HG03159 (cell line): Measurements from ENCODE around the gene MGLL.

Experiments
- ATAC-seq: cut with Tn5 transposase; IDR thresholded peaks from one replicate; pipeline ENCODE4 v1.9.1; 2021; ENCODE audit warnings: mild to moderate bottlenecking, moderate library complexity; ENCODE audit not compliant: unreplicated experiment

MGLL gene

DNA sequence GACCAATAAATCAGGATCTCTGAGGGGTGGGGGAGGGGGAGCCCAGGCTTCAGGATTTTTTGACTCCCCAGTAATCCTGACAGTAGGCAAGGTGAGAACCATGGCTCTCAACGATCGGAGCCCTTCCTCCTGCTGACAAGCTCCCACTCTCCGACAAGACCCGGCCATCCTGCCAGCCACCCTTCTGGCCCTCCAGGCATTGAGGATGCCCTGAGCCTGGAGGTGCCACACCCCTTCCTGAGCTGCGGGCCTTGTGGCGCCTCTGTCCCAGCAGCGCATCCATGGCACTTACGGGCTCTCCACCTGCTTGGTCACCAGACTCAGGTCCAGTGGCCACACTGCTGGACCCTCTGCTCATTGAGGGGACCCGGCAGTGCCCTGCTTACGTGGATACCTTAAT lies 46.0 kb downstream of the MGLL start:
- ATAC-seq = no peak

DNA sequence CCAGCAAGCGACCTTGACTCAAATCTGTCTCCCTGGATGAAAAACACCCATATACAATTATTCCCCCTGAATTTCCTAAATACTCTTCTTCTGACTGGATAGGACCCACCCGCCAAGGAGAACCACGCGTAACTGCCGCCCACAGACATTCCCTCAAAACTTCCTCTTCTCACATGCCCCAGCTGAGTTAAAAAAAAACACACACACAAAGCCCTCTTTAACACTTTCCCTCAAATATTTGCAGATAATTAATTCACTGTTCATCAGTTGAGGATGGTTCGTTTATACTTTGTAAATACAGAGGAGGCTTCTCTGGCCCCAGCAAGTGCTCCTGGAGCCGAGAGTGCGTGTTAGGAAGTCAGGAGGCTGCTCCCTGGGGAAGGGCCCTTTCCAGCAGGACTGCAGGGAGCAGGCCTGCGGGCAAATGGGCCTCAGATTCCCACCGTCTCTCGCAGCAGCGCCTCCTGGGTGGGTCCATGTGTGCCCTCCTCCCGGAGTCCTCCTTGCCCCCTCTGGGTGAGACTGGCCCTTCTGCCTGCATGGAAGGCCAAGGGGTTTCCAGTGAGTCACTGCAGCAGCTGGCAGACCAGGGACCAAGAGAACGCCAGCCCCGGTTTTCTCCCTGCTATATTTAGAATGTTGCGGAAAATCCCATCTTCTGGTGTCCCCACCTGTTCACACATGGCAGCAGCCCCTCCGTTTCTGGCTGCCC lies 46.8 kb downstream of the MGLL start:
- no peak for ATAC-seq

DNA sequence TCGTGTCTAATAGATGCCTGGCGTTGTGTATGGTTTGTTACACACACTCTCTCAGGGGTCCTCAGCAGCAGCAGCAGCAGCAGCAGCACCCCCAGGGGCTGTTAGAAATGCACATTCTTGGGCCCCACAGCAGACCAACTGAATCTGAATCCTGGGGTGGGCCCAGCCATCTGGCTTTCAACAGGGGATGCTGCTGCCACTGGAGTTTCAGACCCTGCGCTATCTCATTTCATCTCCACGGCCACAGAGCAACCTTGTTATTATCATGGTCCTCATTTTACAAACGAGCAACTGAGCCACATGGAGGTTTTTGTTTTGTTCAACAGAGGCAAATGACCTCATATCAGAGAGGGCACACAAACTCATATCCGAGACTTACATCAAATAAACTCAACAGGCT lies 47.7 kb downstream of the MGLL start:
- no peak for ATAC-seq

DNA sequence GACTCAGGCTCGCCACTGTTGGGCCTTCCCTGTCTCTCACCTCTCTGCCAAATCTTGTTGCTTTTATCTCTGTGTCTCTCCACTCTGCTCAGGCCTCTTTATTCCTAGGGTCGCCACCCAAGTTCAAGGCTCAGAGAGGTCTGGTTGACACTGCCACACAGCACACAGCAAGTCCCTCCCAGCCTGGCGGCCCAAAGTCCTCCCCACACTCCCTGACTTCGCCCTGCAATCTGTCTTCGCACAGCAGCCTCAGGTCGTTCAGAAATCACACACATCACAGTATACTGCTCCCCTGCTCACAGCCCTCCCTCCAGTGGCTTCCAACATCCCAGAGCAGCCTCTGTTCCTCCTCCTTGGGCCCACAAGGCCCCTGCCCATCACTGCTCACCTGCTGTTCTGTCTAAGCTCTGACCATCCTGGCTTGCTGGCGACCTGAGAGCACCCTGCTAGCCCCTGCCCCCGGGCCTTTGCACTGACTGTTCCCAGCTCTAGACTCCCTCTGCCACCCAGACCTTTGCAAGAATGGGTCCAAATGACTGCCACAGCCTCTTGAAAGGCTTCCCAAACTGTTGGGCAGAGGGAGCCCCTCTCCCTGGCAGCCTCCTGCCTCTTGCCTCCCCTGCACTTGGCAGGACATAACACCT lies 48.4 kb downstream of the MGLL start:
- ATAC-seq = no peak

DNA sequence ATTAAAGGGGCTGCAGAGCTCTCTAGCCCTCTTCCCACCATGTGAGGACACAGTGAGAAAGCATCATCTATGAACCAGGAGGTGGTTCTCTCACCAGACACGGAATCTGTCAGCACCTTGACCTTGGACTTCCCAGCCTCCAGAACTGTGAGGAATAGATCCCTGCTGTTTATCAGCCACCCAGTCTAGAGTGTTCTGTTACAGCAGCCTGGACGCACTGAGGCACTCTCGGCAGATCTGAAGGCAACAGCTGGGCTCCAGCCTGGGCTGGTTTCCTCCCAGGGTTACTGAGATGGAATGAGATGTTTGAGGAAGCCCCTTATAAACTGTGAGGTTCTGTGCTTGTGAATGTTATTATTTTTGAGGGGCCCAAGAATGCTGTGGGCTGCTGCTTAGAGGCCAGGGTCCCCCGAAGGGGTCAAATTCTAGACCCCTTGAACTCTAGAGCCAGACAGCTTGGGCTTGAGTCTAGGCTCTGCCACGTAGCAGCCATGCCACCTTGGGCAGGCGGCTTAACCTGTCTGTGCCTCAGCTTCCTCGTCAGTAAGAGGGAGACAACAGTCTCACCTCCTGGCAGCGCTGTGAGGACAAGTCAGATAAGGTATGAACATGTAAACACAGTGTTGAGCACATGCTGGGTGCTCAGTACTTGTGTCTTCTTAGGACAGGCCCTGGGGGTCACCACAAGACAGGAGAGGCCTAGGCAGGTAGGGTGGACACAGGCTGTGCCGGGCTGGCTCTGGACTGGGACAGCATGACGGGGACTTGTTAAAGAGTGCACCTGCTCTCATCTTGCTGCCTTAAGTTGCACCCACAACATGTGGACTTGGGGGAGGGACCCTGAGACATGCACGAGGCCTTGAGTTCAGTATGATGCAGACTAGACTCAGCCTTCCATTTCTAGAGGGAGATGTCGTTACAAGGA lies 49.2 kb downstream of the MGLL start:
- ATAC-seq = no peak

DNA sequence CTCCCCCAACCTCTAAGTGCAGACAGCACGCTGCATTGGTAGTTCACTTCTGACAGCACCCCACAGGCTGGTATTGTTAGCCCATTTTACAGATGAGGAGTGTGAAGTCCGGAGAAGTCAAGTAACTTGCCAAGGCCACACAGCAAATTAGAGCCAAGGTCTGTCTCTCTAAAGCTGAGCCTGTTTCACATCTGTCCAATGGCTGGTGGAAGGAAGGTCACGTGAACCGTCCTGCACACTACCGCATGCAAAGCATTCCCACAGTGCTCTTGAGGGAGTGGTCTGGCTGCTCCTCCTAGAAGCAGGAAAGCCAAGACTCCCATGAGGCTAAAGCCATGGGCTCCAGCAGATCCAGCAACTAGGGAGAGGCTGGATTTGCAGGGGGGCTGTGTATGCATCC lies 50.0 kb downstream of the MGLL start:
- ATAC-seq = no peak

DNA sequence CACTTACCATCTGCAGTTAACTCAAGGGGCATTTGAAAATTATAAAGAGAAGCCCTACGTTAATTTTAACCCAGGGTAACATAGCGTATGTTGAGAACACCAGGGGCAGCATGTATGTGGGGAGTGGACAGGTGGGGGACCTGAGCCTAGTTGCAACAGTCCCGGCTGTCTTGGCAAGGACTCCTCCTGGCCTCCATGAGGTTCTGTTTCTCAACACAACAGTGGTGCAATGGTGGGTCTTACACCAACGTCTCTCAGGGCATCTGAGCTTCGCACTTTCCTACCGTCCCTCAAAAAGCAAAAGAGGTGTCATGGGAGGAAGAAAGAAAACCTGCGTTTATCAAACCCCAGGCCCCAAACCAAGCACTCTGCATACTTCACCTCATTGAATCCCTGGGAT lies 50.6 kb downstream of the MGLL start:
- no peak for ATAC-seq

DNA sequence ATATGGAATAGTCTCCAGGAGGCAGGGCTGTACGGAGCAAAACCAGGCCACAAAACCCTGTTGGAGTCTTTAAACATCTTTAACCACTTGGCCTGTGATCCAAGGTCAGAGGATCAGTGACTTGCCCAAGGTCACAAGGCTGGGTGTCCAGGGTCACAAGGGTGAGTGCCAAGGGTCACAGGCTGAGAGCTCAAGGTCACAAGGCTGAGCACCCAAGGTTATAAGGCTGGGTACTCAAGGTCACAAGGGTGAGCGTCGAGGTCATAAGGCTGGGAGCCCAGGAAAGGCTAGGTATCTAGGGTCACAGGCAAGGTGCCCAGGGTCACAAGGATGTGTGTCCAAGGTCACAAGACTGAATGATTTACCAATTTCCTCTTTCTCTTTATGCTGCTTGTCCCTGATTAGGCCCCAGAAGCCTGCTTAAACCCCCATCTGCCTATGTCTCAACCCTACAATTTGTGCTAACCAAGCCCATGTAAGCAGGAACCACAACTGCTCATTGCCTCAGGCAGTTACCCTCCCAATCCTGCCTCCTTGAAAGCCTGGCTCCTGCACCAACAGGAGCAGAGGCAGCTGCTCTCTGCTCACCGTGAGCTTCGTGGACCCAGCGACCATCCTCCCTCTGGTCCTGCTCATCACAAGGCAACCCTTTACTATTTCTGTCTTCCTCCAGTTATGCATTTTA lies 51.5 kb downstream of the MGLL start:
- no peak for ATAC-seq

DNA sequence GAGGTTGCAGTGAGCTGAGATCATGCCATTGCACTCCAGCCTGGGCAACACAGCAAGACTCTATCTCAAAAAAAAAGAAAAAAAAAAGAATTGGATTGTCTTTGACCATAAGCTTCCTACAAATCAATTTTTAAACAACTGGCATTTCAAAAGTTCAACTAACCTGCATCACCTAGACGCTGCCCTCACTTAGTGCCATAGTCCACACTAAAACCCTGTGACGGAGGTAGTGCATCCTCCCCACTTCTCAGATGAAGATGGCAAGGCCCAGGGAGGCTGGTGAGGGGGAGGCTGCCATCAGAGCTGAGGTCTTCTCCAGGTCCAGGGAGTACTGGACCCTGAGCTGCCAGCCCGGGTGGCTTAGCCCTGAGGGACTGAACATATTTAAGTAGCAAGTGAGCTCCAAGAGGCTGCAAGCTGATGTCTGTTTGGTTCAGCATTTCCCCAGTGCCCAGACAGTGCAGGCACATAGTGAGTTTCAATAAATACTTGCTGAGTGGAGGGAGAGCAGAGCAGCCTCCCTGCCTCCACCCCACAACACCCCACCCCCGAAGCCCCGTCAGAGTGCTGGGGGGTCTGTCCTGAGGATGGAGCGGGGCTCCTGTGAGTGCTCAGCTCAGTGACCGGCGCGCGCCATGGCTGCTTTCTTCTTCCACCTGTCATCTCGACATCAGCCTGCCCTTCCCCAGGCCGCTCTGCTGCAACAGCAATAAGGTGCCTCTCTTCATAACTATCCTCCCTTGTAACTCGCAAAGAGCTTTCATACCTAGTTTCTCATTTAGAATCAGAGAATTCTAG lies 52.8 kb downstream of the MGLL start:
- no peak for ATAC-seq

DNA sequence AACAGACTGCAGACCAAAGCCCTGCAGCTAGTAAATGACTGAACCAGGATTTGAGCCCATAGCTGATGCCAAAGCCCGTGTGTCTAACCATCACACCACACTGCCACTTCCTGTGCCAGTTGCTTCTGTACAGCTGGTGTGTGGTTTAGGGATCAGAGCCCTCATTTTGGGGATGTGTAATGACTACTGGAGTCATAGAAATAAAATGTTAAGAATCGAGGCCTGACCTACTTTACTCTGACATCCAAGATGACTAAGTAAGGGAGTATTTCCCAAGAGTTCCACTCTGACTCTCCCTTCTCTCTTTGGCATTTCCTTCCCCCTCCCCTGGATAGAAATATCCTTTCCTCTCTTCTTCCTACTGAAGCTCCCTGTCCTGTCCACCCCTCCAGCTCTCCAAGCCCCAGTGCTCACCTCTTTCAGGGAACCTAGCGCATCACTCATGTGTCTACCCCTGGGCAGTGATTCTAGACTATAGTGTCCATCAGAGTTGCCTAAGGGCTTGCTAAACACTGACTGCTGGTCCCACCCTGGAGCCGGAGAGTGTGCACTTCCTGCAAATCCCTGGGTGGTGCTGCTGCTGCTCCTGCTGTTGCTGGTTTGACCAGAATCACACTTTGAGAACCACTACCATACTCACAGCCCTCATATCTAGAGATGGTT lies 53.8 kb downstream of the MGLL start:
- no peak for ATAC-seq

DNA sequence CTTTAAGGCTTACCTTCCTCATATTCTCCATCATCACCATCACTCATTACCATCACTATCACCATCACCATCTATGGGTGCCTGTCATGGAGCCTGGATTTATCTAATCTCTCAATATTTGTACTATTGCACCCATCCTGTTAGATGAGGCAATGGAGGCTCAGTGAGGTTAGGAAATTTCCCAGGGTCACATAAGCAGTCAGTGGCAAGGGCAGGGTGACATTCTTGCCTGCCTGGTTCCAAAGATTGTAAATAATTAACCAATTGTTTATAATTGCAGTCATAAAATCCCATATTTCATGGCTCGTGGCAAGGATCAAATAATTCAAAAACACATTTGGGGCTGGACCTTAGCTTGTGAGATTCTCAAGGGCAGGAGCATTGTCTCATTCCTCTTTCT lies 55.2 kb downstream of the MGLL start:
- no peak for ATAC-seq

DNA sequence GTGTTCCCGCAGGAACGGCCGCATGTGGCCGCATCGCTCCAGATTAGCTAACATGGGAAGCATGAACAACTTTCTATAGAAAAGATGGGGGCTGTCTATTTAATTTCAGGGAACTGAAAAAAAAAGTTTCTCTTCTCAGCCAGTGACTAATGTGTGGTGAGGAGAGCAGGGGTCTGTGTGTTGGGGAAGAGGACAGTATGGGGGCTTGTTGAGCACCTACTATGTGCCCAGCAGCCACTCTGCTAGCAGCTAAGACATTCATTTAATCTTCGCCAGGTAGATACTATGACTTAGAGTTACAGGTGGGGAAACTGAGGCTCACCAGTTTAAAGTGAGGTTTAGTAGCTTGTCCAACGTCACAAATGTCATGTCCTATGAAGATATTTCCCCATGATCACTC lies 56.6 kb downstream of the MGLL start:
- ATAC-seq = no peak

DNA sequence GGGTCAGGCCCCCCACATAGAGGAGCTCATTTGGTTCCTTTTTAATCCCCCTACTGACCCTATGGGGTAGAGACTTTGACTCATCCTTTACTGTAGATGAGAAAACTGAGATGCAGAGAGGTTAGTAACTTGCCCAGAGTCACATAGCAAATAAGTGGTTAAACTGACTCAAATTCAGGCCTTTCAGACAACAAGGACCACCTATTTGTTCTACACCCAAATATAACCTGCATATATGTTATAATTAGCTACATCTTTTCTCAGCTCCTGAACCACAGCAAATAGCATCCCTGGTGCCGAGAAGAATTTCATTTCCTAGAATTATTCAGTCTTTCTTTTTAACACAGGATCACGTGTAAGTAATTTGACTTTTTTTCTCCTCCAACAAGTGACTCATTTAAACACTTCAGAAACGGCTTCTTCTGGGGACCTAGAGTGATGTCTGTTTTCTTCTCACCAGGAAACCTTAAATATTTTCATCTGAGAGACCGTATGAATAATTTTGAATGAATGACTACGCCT lies 57.4 kb downstream of the MGLL start:
- no peak for ATAC-seq

DNA sequence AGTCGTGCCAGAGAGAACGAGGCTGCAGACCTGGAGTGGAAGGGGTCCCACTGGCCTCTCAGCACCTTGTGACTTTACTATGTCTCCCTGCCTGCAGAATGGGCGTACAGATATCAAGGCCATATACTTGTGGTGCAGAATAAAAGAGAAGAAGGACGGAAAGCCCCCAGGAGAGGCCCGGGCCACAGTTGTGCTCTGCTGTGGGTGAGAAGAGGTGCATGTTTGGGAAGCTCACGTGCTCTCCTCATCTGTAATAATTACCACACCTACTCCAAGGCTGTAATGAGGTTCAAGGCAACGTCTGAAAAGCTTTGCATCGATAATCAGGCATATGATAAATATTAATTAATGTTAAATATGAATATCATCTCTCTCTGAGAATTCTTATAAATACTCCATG lies 58.0 kb downstream of the MGLL start:
- ATAC-seq = no peak

DNA sequence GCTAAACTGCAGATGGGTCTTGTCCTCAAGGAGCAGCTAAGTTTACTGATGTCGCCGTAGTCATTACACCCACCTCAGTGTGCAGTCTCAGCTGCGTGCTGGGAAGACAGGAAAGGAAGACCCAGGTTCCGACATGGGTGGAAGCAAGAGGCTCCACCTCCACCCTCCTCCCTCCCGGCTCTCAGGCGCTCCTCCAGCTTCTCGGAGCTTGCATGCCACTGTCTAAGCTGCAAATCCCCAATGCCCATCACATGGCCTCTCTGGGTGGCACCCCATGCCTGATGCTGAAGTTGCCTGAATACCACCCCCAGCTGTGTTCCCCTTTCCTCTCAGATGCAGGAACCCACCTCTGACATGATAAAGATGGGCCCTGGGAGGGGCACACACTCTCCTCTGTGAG lies 58.5 kb downstream of the MGLL start:
- no peak for ATAC-seq

DNA sequence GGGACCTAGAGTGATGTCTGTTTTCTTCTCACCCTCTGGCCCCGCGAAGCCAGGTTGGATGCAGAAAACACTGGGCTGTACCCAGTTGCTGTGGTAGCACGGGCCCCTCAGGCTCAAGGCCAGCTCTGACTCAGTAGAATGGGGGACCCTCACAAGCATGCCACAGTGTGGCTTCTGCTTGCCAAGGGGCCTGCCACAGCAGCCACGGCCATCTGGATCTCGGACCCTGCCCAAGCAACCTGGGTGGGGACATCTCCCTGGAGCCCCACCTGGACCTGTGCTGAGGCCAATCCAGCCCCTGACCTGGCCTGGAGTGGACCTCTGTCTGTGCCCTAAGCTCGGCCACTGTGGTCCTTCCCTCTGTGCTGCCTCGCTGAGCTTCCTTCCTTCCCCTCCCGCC lies 59.0 kb downstream of the MGLL start:
- no peak for ATAC-seq

DNA sequence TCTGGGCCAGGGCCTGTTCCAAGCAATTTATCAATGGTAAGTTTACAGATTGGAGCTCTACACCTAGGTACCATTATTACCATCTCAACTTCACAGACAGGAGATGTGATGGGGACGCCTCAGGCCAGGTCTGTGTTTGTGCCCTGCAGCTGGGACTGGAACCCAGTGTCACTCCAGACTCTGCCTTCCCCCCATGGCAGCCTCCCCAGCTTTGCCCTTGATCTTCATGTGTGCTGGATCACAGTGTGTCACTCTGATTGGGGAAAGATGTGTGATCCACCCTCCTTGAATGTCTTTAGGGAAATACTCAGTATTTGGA lies 59.6 kb downstream of the MGLL start:
- ATAC-seq = peak; percentile 4

DNA sequence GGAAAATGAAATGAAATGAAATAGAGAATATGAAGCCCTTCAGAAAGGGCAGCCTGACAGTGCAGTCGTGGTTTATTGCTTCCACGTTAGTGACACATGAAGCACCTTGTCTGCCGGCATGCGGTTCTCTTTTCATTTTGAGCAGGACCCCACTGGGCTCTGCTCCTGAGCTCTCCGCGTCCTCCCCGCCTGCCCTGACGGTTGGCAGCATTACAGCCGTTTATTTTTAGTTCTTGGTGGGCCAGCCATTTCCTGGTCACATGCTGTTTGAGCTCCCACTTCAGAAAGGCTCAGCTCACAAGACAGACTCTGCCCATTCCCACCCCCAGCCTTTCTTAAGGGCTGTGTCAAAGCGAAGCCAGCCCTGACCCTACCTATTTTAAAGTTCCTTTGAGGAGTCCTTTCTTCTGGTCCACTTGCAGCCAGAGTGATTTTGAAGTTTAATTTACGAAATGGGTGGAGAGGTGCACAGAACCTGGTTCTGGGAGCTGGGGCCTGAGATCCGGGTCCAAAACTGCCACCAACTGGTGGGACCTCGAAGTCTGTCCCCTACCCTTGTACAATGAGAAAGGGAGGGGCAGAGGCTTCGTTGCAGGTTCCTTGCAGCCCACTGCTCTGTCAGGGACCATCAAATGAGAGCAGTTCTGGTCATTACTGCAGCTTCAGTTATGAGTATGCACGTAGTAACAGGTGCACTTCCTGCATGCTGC lies 60.1 kb downstream of the MGLL start:
- ATAC-seq = peak; percentile 72

DNA sequence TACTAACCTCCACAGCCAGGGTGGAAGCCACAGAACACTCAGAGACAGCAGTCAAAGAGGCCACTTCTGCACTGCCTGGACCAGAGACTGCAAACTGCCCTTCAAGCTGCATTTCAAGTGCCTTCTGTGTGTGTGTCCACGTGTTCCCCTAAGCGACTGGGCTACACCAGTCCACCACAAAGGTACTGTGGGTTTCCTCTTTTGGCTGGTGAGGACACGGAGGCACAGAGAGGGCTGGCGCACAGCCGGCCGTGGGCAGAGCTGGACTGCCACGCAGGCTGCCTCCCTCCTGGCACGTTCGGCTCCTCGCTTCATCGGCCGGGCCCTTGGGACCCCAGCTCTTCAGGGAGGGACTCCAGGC lies 60.9 kb downstream of the MGLL start:
- peak; percentile 40 for ATAC-seq
